Lower leg skin (tissue), 3 donors: ENCODE results near the gene JMJD6.

ENCODE experiments used
- CTCF ChIP-seq, 3 donors: fragments of 450-650 bp; IDR thresholded peaks; one replicate each; pipeline ENCODE4 v1.5.1; 2016; ENCODE audit warnings: antibody characterized with exemption in 3 of 3, mild to moderate bottlenecking in 3 of 3, moderate library complexity in 2 of 3
- POLR2A ChIP-seq, 2 donors: fragments of 450-650 bp; IDR thresholded peaks; one replicate each; pipeline ENCODE4 v1.6.1; 2016 to 2017; ENCODE audit warnings: antibody characterized with exemption in 2 of 2, mild to moderate bottlenecking in 1 of 2, moderate library complexity in 1 of 2

- TF ChIP-seq CTCF (IDR thresholded peaks at IDR 0.05), result no peak
- TF ChIP-seq POLR2A (IDR thresholded peaks at IDR 0.05), result no peak
Measured at GRCh38 chr17:76716146-76716838, 10.1 kb downstream of the JMJD6 start.
